Fibroblast of pulmonary artery (primary cell): ENCODE data around the gene SREBF1.

Experiments
- DNase-seq: peaks from one replicate; pipeline ENCODE4 v3.0.0-alpha.2; 2010; ENCODE audit warnings: low read depth
- H3K4me3 ChIP-seq: replicated peaks from 2 replicates; pipeline ENCODE4 v1.5.1; 2011; ENCODE audit warnings: low read depth, mild to moderate bottlenecking, control low read depth, low read length, moderate library complexity
- TF ChIP-seq, protein P1 (sequence below): IDR thresholded peaks from 2 replicates; pipeline ENCODE4 v1.5.1; 2011; ENCODE audit warnings: mild to moderate bottlenecking, control low read depth, low read length, inconsistent platforms; ENCODE audit errors: missing control alignments

SREBF1 gene

DNA sequence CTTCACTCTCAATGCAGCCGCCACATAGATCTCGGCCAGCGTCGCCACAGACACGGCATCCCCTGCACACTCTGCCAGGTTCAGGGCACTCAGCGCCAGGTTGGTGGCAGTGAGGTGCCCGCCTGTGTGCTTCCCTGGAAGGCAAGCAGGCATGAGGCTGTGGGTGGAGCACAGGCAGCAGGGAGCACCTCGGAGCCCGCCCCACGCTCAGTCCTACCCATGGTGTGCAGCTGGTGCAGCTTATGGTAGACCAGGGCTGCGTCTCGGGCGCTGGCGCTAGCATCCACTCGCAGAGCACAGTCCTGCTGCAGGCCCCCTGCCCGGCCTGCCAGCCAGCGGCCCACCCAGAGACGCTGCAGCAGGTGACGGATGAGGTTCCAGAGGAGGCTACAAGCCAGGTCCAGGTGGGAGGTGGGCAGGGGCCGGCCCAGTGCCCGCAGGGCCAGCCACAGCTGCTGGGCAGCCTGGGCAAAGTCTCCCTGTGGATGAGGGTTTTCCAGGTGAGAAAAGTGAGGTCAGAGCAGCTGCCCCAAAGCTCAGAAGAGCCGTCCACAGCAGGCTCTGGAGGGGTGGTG is 20.5 kb downstream of the SREBF1 start:
- no peak for DNase-seq
- no peak overlapping the region for H3K4me3 ChIP-seq
- TF ChIP-seq, protein P1, sequence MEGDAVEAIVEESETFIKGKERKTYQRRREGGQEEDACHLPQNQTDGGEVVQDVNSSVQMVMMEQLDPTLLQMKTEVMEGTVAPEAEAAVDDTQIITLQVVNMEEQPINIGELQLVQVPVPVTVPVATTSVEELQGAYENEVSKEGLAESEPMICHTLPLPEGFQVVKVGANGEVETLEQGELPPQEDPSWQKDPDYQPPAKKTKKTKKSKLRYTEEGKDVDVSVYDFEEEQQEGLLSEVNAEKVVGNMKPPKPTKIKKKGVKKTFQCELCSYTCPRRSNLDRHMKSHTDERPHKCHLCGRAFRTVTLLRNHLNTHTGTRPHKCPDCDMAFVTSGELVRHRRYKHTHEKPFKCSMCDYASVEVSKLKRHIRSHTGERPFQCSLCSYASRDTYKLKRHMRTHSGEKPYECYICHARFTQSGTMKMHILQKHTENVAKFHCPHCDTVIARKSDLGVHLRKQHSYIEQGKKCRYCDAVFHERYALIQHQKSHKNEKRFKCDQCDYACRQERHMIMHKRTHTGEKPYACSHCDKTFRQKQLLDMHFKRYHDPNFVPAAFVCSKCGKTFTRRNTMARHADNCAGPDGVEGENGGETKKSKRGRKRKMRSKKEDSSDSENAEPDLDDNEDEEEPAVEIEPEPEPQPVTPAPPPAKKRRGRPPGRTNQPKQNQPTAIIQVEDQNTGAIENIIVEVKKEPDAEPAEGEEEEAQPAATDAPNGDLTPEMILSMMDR, result no peak

- TF ChIP-seq, protein P1, result no peak
- no peak overlapping the region for H3K4me3 ChIP-seq
- DNase-seq, result no peak
Observed at GRCh38 chr17:17815436-17816200, 21.2 kb downstream of the SREBF1 start.

GRCh38 chr17:17815062-17815406 is 21.8 kb downstream of the SREBF1 start:
- no peak overlapping the region for H3K4me3 ChIP-seq
- TF ChIP-seq, protein P1, result no peak
- DNase-seq, result no peak

DNA sequence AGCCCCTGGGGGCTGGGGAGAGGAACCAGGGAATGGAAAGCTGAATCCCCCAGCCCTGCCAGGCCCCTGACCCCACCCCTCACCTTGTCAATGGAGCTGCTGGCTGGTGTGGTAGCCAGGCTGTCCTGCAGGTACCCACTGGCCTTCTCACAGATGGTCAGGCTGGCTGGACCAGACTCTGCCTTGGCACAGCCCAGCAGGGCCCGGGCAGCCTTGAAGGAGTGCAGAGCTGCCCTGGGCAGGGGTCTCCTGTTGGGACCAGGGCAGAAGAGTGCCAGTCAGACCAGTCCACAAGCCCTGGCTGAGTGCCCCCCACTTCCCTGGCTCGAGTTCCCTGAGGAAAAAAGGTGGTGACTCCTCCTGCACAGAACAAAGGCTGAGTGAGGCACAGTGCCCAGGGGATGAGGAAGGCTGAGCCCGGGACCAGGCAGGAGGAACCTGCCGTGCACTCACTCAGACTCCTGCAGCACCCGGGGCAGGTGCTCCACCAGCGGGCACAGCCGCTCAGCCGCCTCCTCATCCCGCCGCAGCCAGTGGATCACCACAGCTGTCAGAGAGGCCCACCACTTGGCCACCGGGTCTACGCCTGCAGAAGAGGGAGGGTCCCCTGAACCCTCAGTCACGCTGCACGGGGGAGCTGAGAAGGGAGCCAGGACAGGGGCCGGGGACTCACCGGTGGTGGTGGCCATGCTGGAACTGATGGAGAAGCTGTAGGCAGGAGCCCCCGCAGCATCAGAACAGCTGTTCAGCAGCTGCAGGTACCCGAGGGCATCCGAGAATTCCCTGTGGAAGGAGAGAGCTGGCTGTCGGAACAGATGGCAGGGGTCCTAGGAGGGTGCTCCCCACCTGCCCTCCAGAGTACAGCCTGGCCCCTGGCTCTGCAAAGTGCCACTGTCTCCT is 22.4 kb downstream of the SREBF1 start:
- TF ChIP-seq, protein P1, result no peak
- DNase-seq, result no peak
- H3K4me3 ChIP-seq, result no peak overlapping the region

DNA sequence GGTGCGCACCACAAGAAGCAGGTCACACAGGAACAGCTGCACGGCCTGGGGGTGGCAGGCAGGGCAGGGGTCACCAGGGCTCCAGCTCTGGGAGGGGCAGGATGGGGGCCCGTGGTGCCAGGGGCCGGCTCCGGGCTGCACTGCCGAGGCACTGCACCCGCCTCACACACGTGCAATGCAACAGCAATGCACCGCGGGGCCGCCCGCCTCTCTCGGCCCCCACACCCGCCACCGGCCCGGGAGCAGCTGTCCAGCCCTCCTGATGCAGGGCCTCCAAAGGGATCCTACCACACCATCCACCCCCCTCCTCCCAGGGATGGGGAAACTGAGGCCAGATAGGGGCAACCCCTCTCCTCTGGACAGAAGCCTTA is 23.1 kb downstream of the SREBF1 start:
- no peak for DNase-seq
- H3K4me3 ChIP-seq, result no peak overlapping the region
- TF ChIP-seq, protein P1, result no peak

DNA sequence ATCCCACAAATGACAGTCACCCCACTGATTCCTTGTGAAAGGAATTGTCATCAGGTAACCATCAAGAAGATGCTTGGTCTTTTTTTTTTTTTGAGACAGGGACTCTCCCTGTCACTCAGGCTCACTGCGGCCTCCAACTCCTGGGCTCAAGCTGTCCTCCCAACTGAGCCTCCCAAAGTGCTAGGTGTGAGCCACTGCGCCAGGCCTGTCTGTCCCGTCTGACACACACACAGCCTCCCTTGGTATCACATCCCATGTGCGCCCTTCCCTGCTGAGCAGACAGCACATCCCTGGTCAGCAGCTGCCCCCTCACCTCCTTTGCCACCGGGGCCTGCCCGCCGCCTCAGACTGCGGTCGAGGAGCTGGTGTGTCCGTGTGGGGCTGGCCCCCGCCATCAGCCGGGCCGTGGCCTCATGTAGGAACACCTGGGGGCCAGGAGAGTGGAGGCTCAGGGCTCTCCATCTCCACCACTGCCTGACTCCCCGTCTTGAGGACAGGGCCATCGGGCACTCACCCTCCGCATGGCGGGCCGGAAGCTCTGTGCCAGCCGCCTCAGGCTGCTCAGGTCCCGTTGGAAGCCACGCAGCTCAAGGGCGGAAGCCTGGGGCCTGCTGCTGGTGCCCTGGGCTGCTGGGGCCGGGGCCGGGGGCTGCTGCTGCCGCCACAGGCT is 23.6 kb downstream of the SREBF1 start:
- H3K4me3 ChIP-seq, result no peak overlapping the region
- TF ChIP-seq, protein P1, result no peak
- no peak for DNase-seq
